NCI-H1930 (cell line): ENCODE data around the gene MGA.

Source experiments
- DNase-seq, 2 experiments: peaks; one replicate each; lab custom pipeline; 2025; lab: John Stamatoyannopoulos, UW

MGA gene

GRCh38 chr15:41783296-41783695 is 123.1 kb downstream of the MGA start:
- DNase-seq: no peak

- no peak for DNase-seq
These were observed 128.1 kb downstream of the MGA start for GRCh38 chr15:41788262-41788661.

GRCh38 chr15:41789236-41789635 is 129.0 kb downstream of the MGA start:
- no peak for DNase-seq

- no peak for DNase-seq
These were observed 129.5 kb downstream of the MGA start for GRCh38 chr15:41789662-41790061.

- DNase-seq: no peak
These were observed 130.0 kb downstream of the MGA start for GRCh38 chr15:41790169-41790568.

- DNase-seq: no peak
These were observed 130.7 kb downstream of the MGA start for GRCh38 chr15:41790756-41791546.

- no peak for DNase-seq
These were observed 131.3 kb downstream of the MGA start for GRCh38 chr15:41791547-41791937.

- no peak for DNase-seq
These were observed 131.9 kb downstream of the MGA start for GRCh38 chr15:41792000-41792637.

- no peak for DNase-seq
These were observed 133.9 kb downstream of the MGA start for GRCh38 chr15:41794081-41794480.

- DNase-seq: no peak
These were observed 136.0 kb downstream of the MGA start for GRCh38 chr15:41795996-41796856.

- no peak for DNase-seq
These were observed 137.2 kb downstream of the MGA start for GRCh38 chr15:41797201-41797944.

- no peak for DNase-seq
These were observed 138.6 kb downstream of the MGA start for GRCh38 chr15:41798607-41799487.

- no peak for DNase-seq
These were observed 139.2 kb downstream of the MGA start for GRCh38 chr15:41799488-41799805.

GRCh38 chr15:41801185-41801584 is 141.0 kb downstream of the MGA start:
- DNase-seq: no peak

GRCh38 chr15:41801850-41802455 is 141.7 kb downstream of the MGA start:
- DNase-seq: no peak

GRCh38 chr15:41804361-41804760 is 144.2 kb downstream of the MGA start:
- no peak for DNase-seq

- DNase-seq: no peak
These were observed 144.9 kb downstream of the MGA start for GRCh38 chr15:41804916-41805666.

GRCh38 chr15:41805711-41806110 is 145.5 kb downstream of the MGA start:
- no peak for DNase-seq

- no peak for DNase-seq
These were observed 146.3 kb downstream of the MGA start for GRCh38 chr15:41806291-41807181.
